IPS-15b (cell line): ENCODE measurements around the gene CELF2.

ENCODE experiments used
- H3K27me3 ChIP-seq: one replicate; pipeline ENCODE4 v1.6.1; 2013; ENCODE audit warnings: low read length; ENCODE audit not compliant: control insufficient read depth, insufficient read depth
- H3K36me3 ChIP-seq: one replicate; pipeline ENCODE4 v1.6.1; 2013; ENCODE audit warnings: low read length; ENCODE audit not compliant: control insufficient read depth, insufficient read depth
- H3K4me1 ChIP-seq: one replicate; pipeline ENCODE4 v1.6.1; 2013; ENCODE audit warnings: mild to moderate bottlenecking, low read length; ENCODE audit not compliant: control insufficient read depth, insufficient read depth
- H3K4me3 ChIP-seq: one replicate; pipeline ENCODE4 v1.5.1; 2013; ENCODE audit warnings: low read depth, low read length
- H3K9ac ChIP-seq: one replicate; pipeline ENCODE4 v1.6.1; 2013; ENCODE audit warnings: low read depth, mild to moderate bottlenecking, low read length
- H3K9me3 ChIP-seq: one replicate; pipeline ENCODE4 v1.6.1; 2013; ENCODE audit warnings: mild to moderate bottlenecking, low read length; ENCODE audit not compliant: control insufficient read depth, insufficient read depth

Gene CELF2

GRCh38 chr10:11156480-11156879 is 138.8 kb downstream of the CELF2 start:
- Histone ChIP-seq H3K36me3 (no peaks in the 10 kb centered on the region), H3K9ac (no peak overlapping the region), H3K4me3 (no peak overlapping the region), H3K9me3 (no peaks in the 10 kb centered on the region), H3K4me1 (peaks cover 17% of the 10 kb centered on the region), H3K27me3 (no peaks in the 10 kb centered on the region)

- Histone ChIP-seq H3K4me1 (peaks cover 17% of the 10 kb centered on the region), H3K36me3 (no peaks in the 10 kb centered on the region), H3K9ac (no peak overlapping the region), H3K9me3 (no peaks in the 10 kb centered on the region), H3K4me3 (no peak overlapping the region), H3K27me3 (no peaks in the 10 kb centered on the region)
Measured at GRCh38 chr10:11157292-11158076, 139.8 kb downstream of the CELF2 start.

- peaks cover 17% of the 10 kb centered on the region for H3K4me1 ChIP-seq
- no peaks in the 10 kb centered on the region for H3K36me3 ChIP-seq
- no peak overlapping the region for H3K4me3 ChIP-seq
- H3K27me3 ChIP-seq = no peaks in the 10 kb centered on the region
- no peak overlapping the region for H3K9ac ChIP-seq
- no peaks in the 10 kb centered on the region for H3K9me3 ChIP-seq
Measured at GRCh38 chr10:11158080-11158479, 140.4 kb downstream of the CELF2 start.

- no peaks in the 10 kb centered on the region for H3K27me3 ChIP-seq
- no peak overlapping the region for H3K9ac ChIP-seq
- H3K4me1 ChIP-seq = peaks cover 23% of the 10 kb centered on the region
- H3K4me3 ChIP-seq = no peak overlapping the region
- H3K9me3 ChIP-seq = no peaks in the 10 kb centered on the region
- H3K36me3 ChIP-seq = no peaks in the 10 kb centered on the region
Measured at GRCh38 chr10:11159543-11160215, 142.0 kb downstream of the CELF2 start.

GRCh38 chr10:11161096-11161495 is 143.4 kb downstream of the CELF2 start:
- no peak overlapping the region for H3K9ac ChIP-seq
- H3K27me3 ChIP-seq = no peaks in the 10 kb centered on the region
- H3K4me3 ChIP-seq = no peak overlapping the region
- no peaks in the 10 kb centered on the region for H3K36me3 ChIP-seq
- H3K9me3 ChIP-seq = no peaks in the 10 kb centered on the region
- peaks cover 16% of the 10 kb centered on the region for H3K4me1 ChIP-seq

- Histone ChIP-seq H3K4me1 (peaks cover 18% of the 10 kb centered on the region), H3K9me3 (no peaks in the 10 kb centered on the region), H3K4me3 (no peak overlapping the region), H3K27me3 (no peaks in the 10 kb centered on the region), H3K9ac (no peak overlapping the region), H3K36me3 (no peaks in the 10 kb centered on the region)
Measured at GRCh38 chr10:11161910-11162309, 144.2 kb downstream of the CELF2 start.

DNA sequence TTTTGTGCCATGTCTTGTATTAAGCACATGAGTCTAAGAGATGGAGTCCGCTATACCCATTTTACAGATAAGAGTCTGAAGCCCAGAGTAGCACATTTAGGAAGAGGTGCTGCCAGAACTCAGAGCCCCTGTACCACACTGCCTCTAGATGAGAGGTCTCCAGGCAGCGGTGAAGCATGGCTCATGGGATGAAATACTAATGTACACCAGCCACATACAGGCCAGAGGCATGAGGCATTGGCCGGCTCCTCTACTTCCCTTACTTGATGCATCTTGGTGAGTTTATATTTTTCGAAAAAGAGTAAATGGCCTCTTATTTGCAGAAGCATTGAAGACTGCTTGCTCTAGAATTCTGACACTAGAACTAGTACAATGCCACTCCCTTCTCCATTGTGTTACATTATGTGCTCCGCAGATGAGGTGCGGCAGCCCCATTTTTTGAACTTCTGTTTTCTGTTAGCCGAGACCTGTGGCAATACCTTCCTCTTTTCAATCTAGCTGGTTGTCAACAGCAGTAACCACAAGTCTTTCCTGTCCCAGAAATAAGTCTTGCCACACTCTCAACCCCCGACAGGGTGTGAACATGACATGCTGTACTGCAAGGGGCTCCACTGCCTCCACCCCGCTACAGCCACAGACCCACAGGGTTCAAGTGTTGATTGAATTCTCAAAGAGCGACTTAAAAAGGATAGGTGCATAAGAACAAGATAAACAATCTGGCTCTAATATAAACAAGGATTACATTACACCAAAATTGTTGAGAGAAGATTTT is 145.3 kb downstream of the CELF2 start:
- H3K36me3 ChIP-seq = no peaks in the 10 kb centered on the region
- H3K27me3 ChIP-seq = no peaks in the 10 kb centered on the region
- no peak overlapping the region for H3K9ac ChIP-seq
- H3K4me3 ChIP-seq = no peak overlapping the region
- no peaks in the 10 kb centered on the region for H3K9me3 ChIP-seq
- H3K4me1 ChIP-seq = peaks cover 9% of the 10 kb centered on the region

DNA sequence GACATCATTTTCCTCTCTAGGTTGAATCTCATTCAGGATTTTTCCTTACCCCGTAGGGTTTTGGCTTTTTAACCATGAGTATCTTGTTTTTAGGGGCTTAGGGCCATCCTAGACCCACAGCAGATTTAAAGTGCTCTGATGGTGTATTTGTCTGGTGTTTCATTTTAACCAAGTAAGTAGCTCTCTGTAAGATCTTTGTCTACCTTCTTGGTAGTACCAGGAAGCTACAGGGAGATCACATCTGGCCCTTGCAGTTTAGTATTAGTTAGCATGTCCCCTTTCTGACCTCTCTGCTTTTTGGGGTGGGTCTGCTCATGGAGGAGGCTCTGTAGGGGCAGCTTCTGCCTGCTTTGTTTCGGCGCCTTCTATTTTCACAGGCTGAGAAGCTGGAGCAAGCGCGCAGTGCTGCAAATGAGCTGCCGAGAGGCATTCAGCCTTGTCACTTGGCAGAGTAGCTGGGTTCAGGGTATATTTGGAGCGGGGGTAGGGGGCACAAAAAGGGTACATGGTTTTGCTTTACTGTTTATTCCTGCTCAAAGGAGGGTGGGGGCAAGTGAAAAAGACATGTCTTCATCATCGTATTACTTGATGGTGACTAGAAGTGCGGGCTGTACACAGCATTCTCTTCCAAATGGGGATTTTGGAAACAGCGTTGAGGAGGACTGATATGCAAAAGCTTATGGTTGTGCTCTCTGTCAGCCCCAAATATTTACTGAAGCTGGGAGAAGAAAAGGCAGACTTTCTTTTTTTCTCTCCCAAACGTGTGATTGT is 146.3 kb downstream of the CELF2 start:
- Histone ChIP-seq H3K9ac (no peak overlapping the region), H3K4me3 (peak overlapping the region; percentile 82), H3K9me3 (no peaks in the 10 kb centered on the region), H3K27me3 (no peaks in the 10 kb centered on the region), H3K4me1 (peaks cover 11% of the 10 kb centered on the region), H3K36me3 (no peaks in the 10 kb centered on the region)

DNA sequence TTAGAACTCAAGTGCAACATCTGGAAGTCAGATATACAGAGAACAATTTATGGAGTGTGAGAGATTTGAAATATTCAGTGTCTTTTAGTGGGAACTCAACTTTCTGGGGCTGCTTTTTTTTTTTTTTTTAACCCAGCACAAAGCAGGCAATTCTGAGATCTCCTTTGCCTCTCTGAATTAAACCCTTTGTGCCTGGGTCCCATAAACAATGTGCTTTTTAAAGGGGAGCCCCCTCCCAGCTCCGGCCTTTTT is 146.8 kb downstream of the CELF2 start:
- H3K9me3 ChIP-seq = no peaks in the 10 kb centered on the region
- no peaks in the 10 kb centered on the region for H3K36me3 ChIP-seq
- no peak overlapping the region for H3K9ac ChIP-seq
- H3K27me3 ChIP-seq = no peaks in the 10 kb centered on the region
- H3K4me1 ChIP-seq = peaks cover 11% of the 10 kb centered on the region
- peak overlapping the region; percentile 82 for H3K4me3 ChIP-seq

DNA sequence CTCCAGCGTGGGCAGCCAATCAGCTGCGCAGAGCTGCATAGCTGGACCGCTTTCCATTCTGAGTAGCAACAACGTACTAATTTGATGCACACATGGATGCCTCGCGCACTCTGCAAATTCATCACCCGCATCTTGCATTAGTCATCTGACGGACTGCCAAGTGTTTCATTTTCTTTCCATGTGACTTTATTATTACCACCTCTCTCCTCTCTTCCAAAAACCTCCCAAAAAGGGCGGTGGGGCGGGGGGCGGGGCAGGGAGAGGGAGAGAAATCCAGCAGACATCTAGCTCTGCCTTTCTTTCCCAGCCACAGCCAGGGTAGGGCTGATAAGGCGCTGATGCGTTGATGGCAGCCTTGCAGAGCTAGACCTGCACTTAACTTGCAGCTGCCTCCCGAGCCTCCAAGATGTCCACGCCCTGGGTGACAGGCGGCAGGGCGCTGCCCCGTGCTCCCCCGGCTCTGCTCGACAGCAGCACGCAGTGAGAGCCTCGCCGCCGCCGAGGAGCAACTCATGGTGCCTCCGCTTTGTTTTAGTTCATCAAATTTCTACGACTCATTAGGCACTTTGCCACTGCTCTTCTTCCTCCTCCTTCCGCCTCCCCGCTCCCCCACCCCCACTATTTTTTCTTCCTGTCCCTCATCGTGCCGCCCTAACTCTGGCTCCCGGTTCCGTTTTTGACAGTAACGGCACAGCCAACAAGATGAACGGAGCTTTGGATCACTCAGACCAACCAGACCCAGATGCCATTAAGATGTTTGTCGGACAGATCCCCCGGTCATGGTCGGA is 147.3 kb downstream of the CELF2 start:
- Histone ChIP-seq H3K9ac (peak overlapping the region; percentile 61), H3K36me3 (no peaks in the 10 kb centered on the region), H3K9me3 (no peaks in the 10 kb centered on the region), H3K4me3 (peak overlapping the region; percentile 82), H3K4me1 (peaks cover 11% of the 10 kb centered on the region), H3K27me3 (no peaks in the 10 kb centered on the region)
